ENCODE results near the gene WDR75.
"Not testable (repeated sequence)": the region's sequence is repeated elsewhere in the genome, so short reads cannot be mapped to it uniquely, and the experiment has no call there.

WDR75 gene

GRCh38 chr2:189440947-189441708 is at the start of gene WDR75:
Gene WDR75 (plus strand): TSS chr2:189441474. CDS start chr2:189441493, 19 bp downstream.
- DNase-seq, result peak; percentile 95

- DNase-seq, result peak; percentile 97
Observed at GRCh38 chr2:189393440-189394111, 47.7 kb upstream of the WDR75 start.

- no peak for DNase-seq
Observed at GRCh38 chr2:189394525-189394924, 46.7 kb upstream of the WDR75 start.

- DNase-seq, result peak; percentile 80
Observed at GRCh38 chr2:189402932-189403331, 38.3 kb upstream of the WDR75 start.

- peak; percentile 11 for DNase-seq
Observed at GRCh38 chr2:189406586-189407233, 34.6 kb upstream of the WDR75 start.

DNA sequence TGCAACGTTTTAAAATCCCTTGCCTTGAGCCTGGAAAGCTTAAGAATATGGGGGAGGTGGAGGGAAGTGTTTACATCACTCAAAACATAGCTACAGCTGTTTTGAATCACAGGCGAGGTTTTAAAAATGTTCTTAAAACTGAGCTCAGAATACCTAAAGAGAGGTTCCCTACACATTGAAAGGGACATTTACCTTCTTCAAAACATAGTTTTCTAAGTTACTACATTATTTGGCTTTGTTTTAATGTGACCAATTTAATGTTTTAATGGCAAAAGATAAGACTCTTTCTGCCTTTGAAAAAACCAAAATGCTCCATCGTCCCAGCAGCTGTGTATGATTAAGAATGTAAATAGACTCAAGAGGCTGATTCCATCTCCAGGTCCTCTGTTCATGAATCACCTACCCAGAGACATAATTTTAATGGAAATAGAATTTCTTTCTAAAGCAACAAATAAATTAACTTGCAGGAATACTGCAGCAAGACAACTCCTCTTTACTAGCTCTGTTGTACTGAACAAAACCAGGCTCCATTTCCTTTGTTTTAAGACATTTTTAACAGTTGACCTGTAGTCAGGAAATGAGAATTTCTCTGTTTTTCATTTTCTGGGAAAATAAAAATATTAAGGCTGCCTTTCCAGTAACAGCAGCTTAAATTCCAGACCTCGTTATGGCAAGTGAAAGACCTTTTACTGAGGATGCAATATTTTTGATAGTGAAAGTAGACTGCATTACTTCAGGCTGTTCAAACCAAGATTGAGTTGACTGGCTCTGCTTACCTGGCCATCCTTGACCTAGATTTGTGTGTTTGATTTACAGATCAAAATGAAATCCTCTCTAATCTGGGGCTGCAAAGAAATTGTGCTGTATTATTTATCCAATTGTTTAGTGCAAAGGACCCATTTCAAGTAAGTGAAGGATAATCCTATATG is 33.7 kb upstream of the WDR75 start:
- DNase-seq, result peak; percentile 81

DNA sequence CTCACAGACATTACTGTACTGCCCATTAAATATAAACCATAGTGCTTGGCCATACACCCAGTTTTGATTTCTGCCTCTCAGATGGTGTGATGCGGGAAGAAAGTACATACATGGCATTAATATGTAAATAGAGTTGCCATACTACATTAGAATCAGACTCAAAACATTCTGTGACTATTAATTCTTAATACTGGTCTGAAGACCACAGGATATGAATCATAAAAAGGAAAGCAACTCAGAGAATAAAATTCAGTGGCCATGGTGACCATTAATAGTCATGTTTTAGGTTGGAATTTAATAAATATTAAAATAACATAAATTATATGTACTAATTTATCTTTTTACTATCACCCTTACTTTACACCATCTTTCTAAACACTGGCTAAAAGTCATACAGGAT is 33.0 kb upstream of the WDR75 start:
- DNase-seq, result peak; percentile 20

GRCh38 chr2:189409131-189409530 is 32.1 kb upstream of the WDR75 start:
- peak; percentile 31 for DNase-seq

- peak; percentile 33 for DNase-seq
Observed at GRCh38 chr2:189409647-189410046, 31.6 kb upstream of the WDR75 start.

GRCh38 chr2:189411860-189412259 is 29.4 kb upstream of the WDR75 start:
- peak; percentile 96 for DNase-seq

GRCh38 chr2:189412330-189412953 is 28.8 kb upstream of the WDR75 start:
- peak; percentile 70 for DNase-seq

DNA sequence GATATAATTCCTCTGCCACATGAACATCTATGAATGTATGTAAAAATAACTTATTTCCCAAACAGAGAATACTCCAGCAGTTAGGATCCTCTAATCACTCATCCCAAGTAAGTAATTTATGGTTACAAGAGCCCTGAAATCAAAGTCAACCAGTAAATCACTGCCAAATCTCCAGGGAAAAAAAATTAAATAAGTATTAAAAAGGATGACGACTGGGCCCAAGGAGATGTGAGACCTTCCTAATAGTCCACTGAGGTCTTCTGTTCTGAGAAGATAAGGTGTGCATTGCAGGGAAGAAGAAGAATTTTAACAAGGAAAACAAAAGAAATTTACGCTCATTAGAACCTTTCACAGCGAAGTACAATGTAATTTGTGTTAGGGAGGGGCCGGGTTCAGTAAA is 28.0 kb upstream of the WDR75 start:
- no peak for DNase-seq

DNA sequence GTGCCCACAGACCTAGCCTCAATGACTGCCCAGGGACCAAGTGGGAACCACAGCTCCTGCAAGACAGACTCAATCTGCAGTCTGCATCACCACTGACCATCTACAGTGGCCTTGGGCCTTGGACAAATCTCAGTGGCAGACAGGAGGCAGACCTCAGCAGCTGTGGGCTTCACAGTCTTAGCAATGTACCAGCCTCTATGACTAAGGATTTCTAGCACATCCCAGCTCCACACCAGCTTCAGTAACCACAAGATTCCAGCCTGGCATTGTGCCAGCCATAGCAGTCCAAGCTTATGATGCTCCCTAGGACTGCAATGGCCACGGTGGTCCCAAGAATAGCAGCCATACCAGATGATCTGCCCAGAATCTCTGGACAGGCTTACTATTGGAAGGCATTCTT is 19.6 kb upstream of the WDR75 start:
- DNase-seq, result peak; percentile 86

DNA sequence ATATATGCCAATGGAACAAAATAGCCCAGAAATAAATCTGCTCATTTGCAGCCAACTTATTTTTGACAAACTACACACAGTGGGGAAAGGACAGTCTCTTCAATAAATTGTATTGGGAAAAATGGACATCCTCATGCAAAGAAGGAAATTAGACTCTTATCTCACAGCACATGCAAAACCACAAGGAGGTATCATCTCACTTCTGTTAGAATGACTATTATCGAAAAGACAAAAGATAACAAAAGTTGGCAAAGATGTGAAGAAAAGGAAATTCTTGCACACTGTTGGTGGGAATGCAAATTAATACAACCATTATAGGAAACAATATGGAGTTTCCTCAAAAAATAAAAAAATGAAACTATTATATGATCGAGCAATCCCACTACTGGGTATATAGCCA is 16.3 kb upstream of the WDR75 start:
- no peak for DNase-seq

- peak; percentile 26 for DNase-seq
Observed at GRCh38 chr2:189425676-189426075, 15.6 kb upstream of the WDR75 start.

DNA sequence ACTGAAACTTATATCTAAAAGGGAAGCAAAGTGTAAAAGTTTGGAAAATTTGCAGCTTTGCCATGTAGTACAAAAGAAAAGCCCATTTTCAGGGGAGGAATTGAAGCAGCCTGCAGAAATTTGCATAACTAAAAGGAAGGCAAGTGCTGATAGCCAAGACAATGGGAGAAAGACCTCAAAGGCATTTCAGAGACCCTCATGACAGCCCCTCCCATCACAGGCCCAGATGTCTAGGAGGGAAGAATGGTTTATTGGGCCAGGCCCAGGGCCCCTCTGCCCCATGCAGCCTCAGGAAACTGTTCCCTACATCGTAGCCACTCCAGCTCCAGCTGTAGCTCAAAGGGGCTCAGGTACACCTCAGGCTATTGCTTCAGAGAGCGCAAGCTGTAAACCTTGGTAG is 14.4 kb upstream of the WDR75 start:
- DNase-seq, result no peak

- no peak for DNase-seq
Observed at GRCh38 chr2:189427872-189428271, 13.4 kb upstream of the WDR75 start.

GRCh38 chr2:189430448-189430847 is 10.8 kb upstream of the WDR75 start:
- DNase-seq, result not testable (repeated sequence)

DNA sequence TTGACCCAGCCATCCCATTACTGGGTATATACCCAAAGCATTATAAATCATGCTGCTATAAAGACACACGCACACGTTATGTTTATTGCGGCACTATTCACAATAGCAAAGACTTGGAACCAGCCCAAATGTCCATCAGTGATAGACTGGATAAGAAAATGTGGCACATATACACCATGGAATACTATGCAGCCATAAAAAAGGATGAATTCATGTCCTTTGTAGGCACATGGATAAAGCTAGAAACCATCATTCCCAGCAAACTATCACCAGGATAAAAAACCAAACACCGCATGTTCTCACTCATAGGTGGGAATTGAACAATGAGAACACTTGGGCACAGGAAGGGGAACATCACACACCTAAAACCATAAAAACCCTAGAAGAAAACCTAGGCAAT is 5.5 kb upstream of the WDR75 start:
- not testable (repeated sequence) for DNase-seq

DNA sequence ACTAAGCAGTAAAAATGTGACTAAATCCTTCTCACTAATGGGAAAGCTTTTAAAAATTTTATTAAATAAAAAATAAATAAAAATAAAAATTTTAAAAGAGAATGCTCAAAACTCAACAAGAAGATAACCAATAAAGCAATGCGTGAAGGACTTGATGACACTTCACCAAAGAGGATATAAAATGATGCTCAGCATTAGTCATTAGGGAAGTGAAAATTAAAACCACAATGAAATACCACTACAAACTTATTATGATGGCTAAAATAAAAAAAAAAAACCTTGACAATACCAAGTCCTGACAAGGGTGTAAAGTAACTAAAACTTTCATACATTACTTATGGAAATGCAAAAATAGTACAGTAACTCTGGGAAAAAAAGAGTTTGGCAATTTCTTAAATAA is 3.3 kb upstream of the WDR75 start:
- DNase-seq, result no peak

DNA sequence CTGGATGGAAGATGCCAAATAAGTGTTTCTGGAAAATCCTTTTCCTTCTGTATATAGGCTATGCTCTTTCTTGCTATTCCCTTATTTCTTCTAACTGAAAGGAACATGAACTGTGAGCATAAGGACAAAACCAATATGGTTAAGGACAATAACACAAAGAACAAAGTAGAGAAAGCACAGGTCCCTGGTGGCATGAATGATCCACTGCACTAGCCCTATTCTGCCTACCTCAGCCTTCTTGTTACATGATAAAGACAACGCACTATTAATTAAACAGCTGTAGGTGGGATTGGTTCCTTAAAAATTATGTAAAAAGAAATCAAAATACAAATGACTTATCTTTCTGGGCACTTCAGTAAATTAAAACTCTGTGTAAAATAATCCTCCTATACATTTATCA is 1.9 kb upstream of the WDR75 start:
- DNase-seq, result no peak

- DNase-seq, result no peak
Observed at GRCh38 chr2:189440644-189440946, 679 bp upstream of the WDR75 start.

DNA sequence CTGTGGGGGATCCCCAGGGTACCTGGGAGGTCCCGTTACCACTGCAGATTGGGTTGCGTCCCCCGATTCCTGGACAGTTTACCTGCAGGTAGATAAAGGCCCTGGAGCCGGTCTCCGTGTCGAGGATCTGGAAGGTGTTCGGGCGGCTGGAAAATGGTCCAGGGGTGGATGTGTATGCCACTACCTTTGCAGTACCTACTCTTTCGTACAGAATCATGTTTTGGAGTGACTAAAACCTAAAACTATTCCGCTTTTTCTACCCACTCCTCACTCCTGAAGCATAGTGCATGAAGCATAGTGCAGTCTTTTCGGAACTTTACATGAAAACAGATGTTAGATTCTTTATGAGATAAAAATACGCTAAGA is 418 bp downstream of the WDR75 start:
- no peak for DNase-seq
